GM21786 (cell line): ENCODE measurements around the gene NAPA.

Source experiments
- ATAC-seq: cut with Tn5 transposase; IDR thresholded peaks from one replicate; pipeline ENCODE4 v1.9.1; 2021; ENCODE audit not compliant: unreplicated experiment

Gene NAPA

GRCh38 chr19:47503130-47503825 is 11.6 kb downstream of the NAPA start:
- no peak for ATAC-seq

GRCh38 chr19:47499863-47500830 is 14.7 kb downstream of the NAPA start:
- no peak for ATAC-seq

GRCh38 chr19:47499371-47499770 is 15.5 kb downstream of the NAPA start:
- ATAC-seq, result no peak

GRCh38 chr19:47498561-47498960 is 16.3 kb downstream of the NAPA start:
- ATAC-seq, result no peak

GRCh38 chr19:47497821-47498520 is 16.9 kb downstream of the NAPA start:
- no peak for ATAC-seq

GRCh38 chr19:47497050-47497766 is 17.7 kb downstream of the NAPA start:
- no peak for ATAC-seq

GRCh38 chr19:47495478-47496372 is 19.1 kb downstream of the NAPA start:
- ATAC-seq, result no peak

GRCh38 chr19:47494729-47495128 is 20.1 kb downstream of the NAPA start:
- ATAC-seq, result no peak

- no peak for ATAC-seq
These were observed 20.7 kb downstream of the NAPA start for GRCh38 chr19:47494211-47494547.

- no peak for ATAC-seq
These were observed 21.3 kb downstream of the NAPA start for GRCh38 chr19:47493378-47494210.

GRCh38 chr19:47492571-47493377 is 22.1 kb downstream of the NAPA start:
- ATAC-seq, result no peak

GRCh38 chr19:47492137-47492533 is 22.7 kb downstream of the NAPA start:
- no peak for ATAC-seq

- ATAC-seq, result no peak
These were observed 23.3 kb downstream of the NAPA start for GRCh38 chr19:47491358-47492136.

- no peak for ATAC-seq
These were observed 24.0 kb downstream of the NAPA start for GRCh38 chr19:47490847-47491246.

- no peak for ATAC-seq
These were observed 24.8 kb downstream of the NAPA start for GRCh38 chr19:47490031-47490430.

GRCh38 chr19:47489072-47489914 is 25.6 kb downstream of the NAPA start:
- no peak for ATAC-seq
